ENCODE results near the gene CACTIN.

The CACTIN gene

GRCh38 chr19:3665681-3666544 lies 39.3 kb upstream of the CACTIN start:
- Histone ChIP-seq H3K4me3 (ENCODE audit: low read depth, low read length) (no peak overlapping the region), H3K27ac (no peak overlapping the region), H3K27me3 (ENCODE audit: control insufficient read depth, insufficient read depth, low read length) (no peaks in the 10 kb centered on the region), H3K79me2 (peaks cover 13% of the 10 kb centered on the region), H3K9ac (no peak overlapping the region), H2AFZ (no peak overlapping the region), H3K4me2 (ENCODE audit: low read length) (no peak overlapping the region), H3K4me1 (peaks cover 3% of the 10 kb centered on the region), H3K36me3 (ENCODE audit: control insufficient read depth, insufficient read depth, low read length) (no peaks in the 10 kb centered on the region), H3K9me3 (ENCODE audit: control insufficient read depth, low read length) (no peaks in the 10 kb centered on the region)
- TF ChIP-seq, protein P1, sequence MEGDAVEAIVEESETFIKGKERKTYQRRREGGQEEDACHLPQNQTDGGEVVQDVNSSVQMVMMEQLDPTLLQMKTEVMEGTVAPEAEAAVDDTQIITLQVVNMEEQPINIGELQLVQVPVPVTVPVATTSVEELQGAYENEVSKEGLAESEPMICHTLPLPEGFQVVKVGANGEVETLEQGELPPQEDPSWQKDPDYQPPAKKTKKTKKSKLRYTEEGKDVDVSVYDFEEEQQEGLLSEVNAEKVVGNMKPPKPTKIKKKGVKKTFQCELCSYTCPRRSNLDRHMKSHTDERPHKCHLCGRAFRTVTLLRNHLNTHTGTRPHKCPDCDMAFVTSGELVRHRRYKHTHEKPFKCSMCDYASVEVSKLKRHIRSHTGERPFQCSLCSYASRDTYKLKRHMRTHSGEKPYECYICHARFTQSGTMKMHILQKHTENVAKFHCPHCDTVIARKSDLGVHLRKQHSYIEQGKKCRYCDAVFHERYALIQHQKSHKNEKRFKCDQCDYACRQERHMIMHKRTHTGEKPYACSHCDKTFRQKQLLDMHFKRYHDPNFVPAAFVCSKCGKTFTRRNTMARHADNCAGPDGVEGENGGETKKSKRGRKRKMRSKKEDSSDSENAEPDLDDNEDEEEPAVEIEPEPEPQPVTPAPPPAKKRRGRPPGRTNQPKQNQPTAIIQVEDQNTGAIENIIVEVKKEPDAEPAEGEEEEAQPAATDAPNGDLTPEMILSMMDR (IDR thresholded peaks at IDR 0.05), result peak; percentile 95

GRCh38 chr19:3664879-3665642 lies 38.5 kb upstream of the CACTIN start:
- Histone ChIP-seq H3K4me2 (ENCODE audit: low read length) (no peak overlapping the region), H2AFZ (no peak overlapping the region), H3K9me3 (ENCODE audit: control insufficient read depth, low read length) (no peaks in the 10 kb centered on the region), H3K36me3 (ENCODE audit: control insufficient read depth, insufficient read depth, low read length) (no peaks in the 10 kb centered on the region), H3K27ac (no peak overlapping the region), H3K4me1 (peaks cover 3% of the 10 kb centered on the region), H3K4me3 (ENCODE audit: low read depth, low read length) (no peak overlapping the region), H3K27me3 (ENCODE audit: control insufficient read depth, insufficient read depth, low read length) (no peaks in the 10 kb centered on the region), H3K79me2 (peaks cover 13% of the 10 kb centered on the region), H3K9ac (no peak overlapping the region)
- TF ChIP-seq, protein P1 (IDR thresholded peaks at IDR 0.05), result no peak

DNA sequence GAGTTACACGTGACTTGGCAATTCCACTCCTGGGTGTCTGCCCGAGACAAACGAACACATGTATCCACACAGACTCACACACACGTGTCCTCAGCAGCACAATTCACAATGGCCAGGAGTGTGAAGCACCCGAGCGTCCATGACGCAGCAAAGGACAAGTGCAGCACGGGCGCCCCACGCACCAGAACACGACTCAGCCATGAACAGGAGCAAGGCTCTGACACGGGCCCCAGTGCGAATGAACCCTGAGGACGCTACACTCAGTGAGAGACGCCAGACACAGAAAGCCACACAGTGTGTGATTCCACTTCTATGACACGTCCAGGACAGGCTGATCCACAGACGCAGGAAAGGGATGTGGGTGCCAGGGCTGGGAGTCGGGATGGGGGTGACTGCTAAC lies 37.2 kb upstream of the CACTIN start:
- no peak overlapping the region for H2AFZ ChIP-seq
- H3K4me3 ChIP-seq (ENCODE audit: low read depth, low read length), result no peak overlapping the region
- peaks cover 13% of the 10 kb centered on the region for H3K79me2 ChIP-seq
- TF ChIP-seq, protein P1 (IDR thresholded peaks at IDR 0.05), result no peak
- H3K9ac ChIP-seq, result no peak overlapping the region
- H3K4me1 ChIP-seq, result peaks cover 3% of the 10 kb centered on the region
- no peak overlapping the region for H3K27ac ChIP-seq
- H3K9me3 ChIP-seq (ENCODE audit: control insufficient read depth, low read length), result no peaks in the 10 kb centered on the region
- no peak overlapping the region for H3K4me2 ChIP-seq (ENCODE audit: low read length)
- H3K36me3 ChIP-seq (ENCODE audit: control insufficient read depth, insufficient read depth, low read length), result no peaks in the 10 kb centered on the region
- no peaks in the 10 kb centered on the region for H3K27me3 ChIP-seq (ENCODE audit: control insufficient read depth, insufficient read depth, low read length)

DNA sequence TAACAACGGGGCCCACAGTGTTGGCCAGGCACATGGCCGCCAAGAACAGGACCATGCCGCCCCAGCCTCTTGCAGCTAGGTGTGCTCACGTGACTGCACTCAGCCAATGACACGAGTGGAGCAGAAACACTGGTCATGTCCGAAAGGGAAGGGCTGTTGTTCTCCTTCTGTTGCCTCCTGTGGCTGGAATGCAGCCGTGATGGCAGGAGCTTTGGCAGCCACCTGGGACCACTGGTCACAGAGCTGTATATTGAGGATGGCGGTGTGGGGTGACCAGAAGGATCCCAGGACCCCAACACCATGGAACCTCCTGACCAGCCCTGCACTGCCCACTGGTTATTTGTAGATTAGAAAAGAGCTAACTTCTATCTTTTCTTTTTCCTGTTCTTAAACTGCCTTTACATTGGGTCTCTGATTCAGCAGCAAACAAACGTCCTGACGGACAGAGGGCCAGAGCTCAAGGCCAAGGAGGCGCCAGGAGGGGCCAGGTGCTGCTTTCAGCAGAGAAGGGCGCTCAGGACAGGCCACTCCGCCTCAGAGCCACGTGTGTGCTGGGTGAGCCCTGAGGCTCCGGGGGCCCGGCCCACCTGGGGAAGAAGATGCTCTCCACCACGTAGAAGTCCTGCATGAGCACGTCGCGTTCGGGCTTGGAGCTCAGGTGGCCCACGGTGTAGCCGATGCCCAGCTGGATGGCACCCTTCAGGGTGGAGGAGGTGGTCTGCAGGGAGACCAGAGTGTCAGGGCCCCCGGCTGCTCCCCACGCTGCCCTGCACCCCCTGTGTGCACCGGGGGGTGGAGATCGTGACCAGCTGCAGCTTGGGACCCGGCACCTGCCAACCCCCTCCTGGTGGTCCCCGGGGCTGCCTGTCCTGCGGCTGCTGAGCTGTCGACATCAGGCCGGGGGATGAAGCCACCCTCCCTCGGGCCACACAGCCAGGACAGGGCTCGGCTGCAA lies 35.0 kb upstream of the CACTIN start:
- Histone ChIP-seq H3K4me1 (peaks cover 3% of the 10 kb centered on the region), H3K9ac (no peak overlapping the region), H3K27ac (no peak overlapping the region), H2AFZ (no peak overlapping the region), H3K9me3 (ENCODE audit: control insufficient read depth, low read length) (no peaks in the 10 kb centered on the region), H3K27me3 (ENCODE audit: control insufficient read depth, insufficient read depth, low read length) (no peaks in the 10 kb centered on the region), H3K36me3 (ENCODE audit: control insufficient read depth, insufficient read depth, low read length) (no peaks in the 10 kb centered on the region), H3K4me3 (ENCODE audit: low read depth, low read length) (no peak overlapping the region), H3K4me2 (ENCODE audit: low read length) (no peak overlapping the region), H3K79me2 (peaks cover 13% of the 10 kb centered on the region)
- TF ChIP-seq, protein P1 (IDR thresholded peaks at IDR 0.05), result no peak

Measured in parathyroid adenoma (tissue), 2 donors.